ENCODE data around the gene DMXL2.
"Not testable (repeated sequence)": the region's sequence is repeated elsewhere in the genome, so short reads cannot be mapped to it uniquely, and the experiment has no call there.

DMXL2 gene

GRCh38 chr15:51658664-51659063, 36.1 kb upstream of the DMXL2 start:
- no peak for TF ChIP-seq CTCF (conservative IDR thresholded peaks at IDR 0.05)
- H3K27ac ChIP-seq: no peak overlapping the region

- H3K27ac ChIP-seq: not testable (repeated sequence)
Measured at GRCh38 chr15:51655401-51656057, 33.0 kb upstream of the DMXL2 start.

- TF ChIP-seq CTCF (conservative IDR thresholded peaks at IDR 0.05): no peak
- no peak overlapping the region for H3K27ac ChIP-seq
Measured at GRCh38 chr15:51652084-51652668, 29.6 kb upstream of the DMXL2 start.

- no peak overlapping the region for H3K27ac ChIP-seq
- TF ChIP-seq CTCF (conservative IDR thresholded peaks at IDR 0.05): peak; percentile 79
Measured at GRCh38 chr15:51649659-51650521, 27.3 kb upstream of the DMXL2 start.

- not testable (repeated sequence) for H3K27ac ChIP-seq
Measured at GRCh38 chr15:51648643-51649042, 26.1 kb upstream of the DMXL2 start.

GRCh38 chr15:51648101-51648500, 25.5 kb upstream of the DMXL2 start:
- not testable (repeated sequence) for H3K27ac ChIP-seq

GRCh38 chr15:51647128-51647562, 24.6 kb upstream of the DMXL2 start:
- TF ChIP-seq CTCF (conservative IDR thresholded peaks at IDR 0.05): no peak
- H3K27ac ChIP-seq: no peak overlapping the region

- no peak overlapping the region for H3K27ac ChIP-seq
- no peak for TF ChIP-seq CTCF (conservative IDR thresholded peaks at IDR 0.05)
Measured at GRCh38 chr15:51642696-51643095, 20.1 kb upstream of the DMXL2 start.

Measured in VCaP (cell line).